H9 (cell line): ENCODE data around the gene ABCA1. TPM values are rescaled to one million over a fixed set of nuclear protein-coding genes. Genes with fewer than 3 reads are reported as not detected.

Experiments used
- DNase-seq: peaks from one replicate; pipeline ENCODE4 v3.0.0-alpha.2; 2017
- H2AFZ ChIP-seq: one replicate; pipeline ENCODE4 v1.6.1; 2013; ENCODE audit warnings: mild to moderate bottlenecking, low read length, control low read depth, moderate library complexity
- H2AK5ac ChIP-seq: 2 replicates; pipeline ENCODE4 v1.6.1; 2013; ENCODE audit warnings: low read length, control low read depth, mixed read lengths; ENCODE audit not compliant: insufficient read length
- H2BK120ac ChIP-seq: one replicate; pipeline ENCODE4 v1.6.1; 2013; ENCODE audit warnings: low read depth, mild to moderate bottlenecking, low read length, control low read depth, inconsistent platforms; ENCODE audit not compliant: poor library complexity, severe bottlenecking
- H2BK12ac ChIP-seq: 2 replicates; pipeline ENCODE4 v1.6.1; 2013; ENCODE audit warnings: low read length, control low read depth, mixed read lengths, low read depth; ENCODE audit not compliant: insufficient read length
- H2BK15ac ChIP-seq: 2 replicates; pipeline ENCODE4 v1.6.1; 2013; ENCODE audit warnings: low read depth, low read length, control low read depth
- H2BK20ac ChIP-seq: one replicate; pipeline ENCODE4 v1.6.1; 2013; ENCODE audit warnings: low read depth, mild to moderate bottlenecking, low read length, control low read depth, inconsistent platforms; ENCODE audit not compliant: poor library complexity, severe bottlenecking
- H2BK5ac ChIP-seq: 2 replicates; pipeline ENCODE4 v1.6.1; 2013; ENCODE audit warnings: low read length, control low read depth, mixed read lengths; ENCODE audit not compliant: insufficient read length
- H3K14ac ChIP-seq: 2 replicates; pipeline ENCODE4 v1.6.1; 2013; ENCODE audit warnings: low read length, control low read depth; ENCODE audit not compliant: insufficient read depth
- H3K18ac ChIP-seq: 2 replicates; pipeline ENCODE4 v1.6.1; 2013; ENCODE audit warnings: low read depth, mild to moderate bottlenecking, mixed read lengths, low read length, control low read depth; ENCODE audit not compliant: insufficient read length
- H3K23ac ChIP-seq: 2 replicates; pipeline ENCODE4 v1.6.1; 2013; ENCODE audit warnings: low read length, control low read depth, mixed read lengths, low read depth; ENCODE audit not compliant: insufficient read length
- H3K23me2 ChIP-seq: 2 replicates; pipeline ENCODE4 v1.6.1; 2013; ENCODE audit warnings: low read depth, mild to moderate bottlenecking, mixed read lengths, low read length, control low read depth; ENCODE audit not compliant: insufficient read length, poor library complexity, severe bottlenecking
- H3K27ac ChIP-seq: 2 replicates; pipeline ENCODE4 v1.5.1; 2013; ENCODE audit warnings: low read length, control low read depth, mixed read lengths, low read depth; ENCODE audit not compliant: insufficient read length
- H3K27me3 ChIP-seq: 2 replicates; pipeline ENCODE4 v1.6.1; 2013; ENCODE audit warnings: low read length, control low read depth, inconsistent platforms; ENCODE audit not compliant: insufficient read depth
- H3K4ac ChIP-seq: 2 replicates; pipeline ENCODE4 v1.6.1; 2013; ENCODE audit warnings: low read depth, mild to moderate bottlenecking, control low read depth, inconsistent platforms, low read length, moderate library complexity
- H3K4me1 ChIP-seq: 2 replicates; pipeline ENCODE4 v1.6.1; 2013; ENCODE audit warnings: low read length, control low read depth, inconsistent platforms; ENCODE audit not compliant: insufficient read depth
- H3K4me2 ChIP-seq: 2 replicates; pipeline ENCODE4 v1.6.1; 2013; ENCODE audit warnings: low read length, control low read depth, mixed read lengths; ENCODE audit not compliant: insufficient read length, insufficient read depth
- H3K56ac ChIP-seq: 2 replicates; pipeline ENCODE4 v1.6.1; 2013; ENCODE audit warnings: low read depth, mild to moderate bottlenecking, mixed read lengths, low read length, control low read depth; ENCODE audit not compliant: insufficient read length
- H3K79me1 ChIP-seq: 2 replicates; pipeline ENCODE4 v1.6.1; 2013; ENCODE audit warnings: low read depth, mild to moderate bottlenecking, moderate library complexity, low read length, control low read depth, inconsistent platforms; ENCODE audit not compliant: insufficient read depth, poor library complexity, severe bottlenecking
- H3K79me2 ChIP-seq: 2 replicates; pipeline ENCODE4 v1.6.1; 2013; ENCODE audit warnings: low read length, control low read depth, inconsistent platforms; ENCODE audit not compliant: insufficient read depth
- H3K9ac ChIP-seq: 2 replicates; pipeline ENCODE4 v1.6.1; 2013; ENCODE audit warnings: low read length, control low read depth, mixed read lengths; ENCODE audit not compliant: insufficient read length; ENCODE audit errors: extremely low read depth
- H3K9me3 ChIP-seq: one replicate; pipeline ENCODE4 v1.6.1; 2013; ENCODE audit warnings: low read depth, low read length, inconsistent platforms; ENCODE audit not compliant: control insufficient read depth
- H3T11ph ChIP-seq: one replicate; pipeline ENCODE4 v1.6.1; 2013; ENCODE audit warnings: mild to moderate bottlenecking, low read length, control low read depth, inconsistent platforms
- H4K20me1 ChIP-seq: one replicate; pipeline ENCODE4 v1.6.1; 2013; ENCODE audit not compliant: control insufficient read depth, insufficient read length, insufficient read depth
- H4K5ac ChIP-seq: 2 replicates; pipeline ENCODE4 v1.6.1; 2013; ENCODE audit warnings: low read depth, mild to moderate bottlenecking, mixed read lengths, low read length, control low read depth; ENCODE audit not compliant: insufficient read length
- H4K8ac ChIP-seq: replicated peaks from 2 replicates; pipeline ENCODE4 v1.6.1; 2013; ENCODE audit warnings: low read length, control low read depth, mixed read lengths, low read depth; ENCODE audit not compliant: insufficient read length
- H4K91ac ChIP-seq: 2 replicates; pipeline ENCODE4 v1.6.1; 2013; ENCODE audit warnings: low read depth, mild to moderate bottlenecking, moderate library complexity, mixed read lengths, low read length, control low read depth; ENCODE audit not compliant: insufficient read length
- H3K27ac Mint-ChIP-seq, 3 experiments: 2 replicates in 2 of 3; 3 replicates in 1 of 3; pipeline ENCODE4 v1.8.0; 2020 to 2021; ENCODE audit warnings: mixed read lengths in 3 of 3, mild to moderate bottlenecking in 1 of 3, moderate library complexity in 1 of 3
- H3K27me3 Mint-ChIP-seq: 2 replicates; pipeline ENCODE4 v1.8.0; 2021; ENCODE audit warnings: low read depth, mild to moderate bottlenecking, moderate library complexity, mixed read lengths
- H3K36me3 Mint-ChIP-seq, 3 experiments: 2 replicates in 2 of 3; 3 replicates in 1 of 3; pipeline ENCODE4 v1.8.0; 2020 to 2021; ENCODE audit warnings: low read depth in 3 of 3, mixed read lengths in 3 of 3; ENCODE audit not compliant: insufficient read depth in 1 of 3
- H3K4me1 Mint-ChIP-seq, 2 experiments: 2 replicates each; pipeline ENCODE4 v1.8.0; 2020; ENCODE audit warnings: mixed read lengths in 2 of 2
- H3K4me3 Mint-ChIP-seq, 2 experiments: 2 replicates in 1 of 2; 3 replicates in 1 of 2; pipeline ENCODE4 v1.8.0; 2020 to 2021; ENCODE audit warnings: mild to moderate bottlenecking in 2 of 2, mixed read lengths in 2 of 2, moderate library complexity in 1 of 2
- H3K9me3 Mint-ChIP-seq, 2 experiments: 2 replicates in 1 of 2; 3 replicates in 1 of 2; pipeline ENCODE4 v1.8.0; 2020; ENCODE audit warnings: mild to moderate bottlenecking in 2 of 2, mixed read lengths in 2 of 2, moderate library complexity in 1 of 2
- CTCF ChIP-seq: fragments of 200-600 bp; sonication (generic); conservative IDR thresholded peaks from 3 replicates; pipeline ENCODE4 v1.8.0; 2021; ENCODE audit warnings: antibody characterized with exemption, mild to moderate bottlenecking
- WGBS: extraction: QIAGEN DNeasy Blood & Tissue Kit; methylation state at CpG from one replicate; pipeline ENCODE4 v1.1.7; 2013; ENCODE audit warnings: missing lambda C conversion rate, low lambda C conversion rate, mixed read lengths; ENCODE audit not compliant: insufficient read length; ENCODE audit errors: extremely low coverage; 5-methylcytosine and 5-hydroxymethylcytosine counted together
- total RNA-seq: library from RNA; stranded (reverse); gene quantifications from 2 replicates; pipeline ENCODE4 v1.2.1, GENCODE V29; 2021

Gene ABCA1
- total RNA-seq, 1 experiment from 2014 or later: 16.6 TPM

- Histone ChIP-seq H3K14ac (no peak overlapping the region), H3K27me3 (no peaks in the 10 kb centered on the region), H4K5ac (no peak overlapping the region), H3K18ac (no peak overlapping the region), H4K8ac (no peak overlapping the region), H2BK5ac (no peak overlapping the region), H2AFZ (no peak overlapping the region), H2BK12ac (no peak overlapping the region), H3K4ac (no peak overlapping the region), H4K91ac (no peak overlapping the region), H3K23ac (no peak overlapping the region), H3K4me2 (no peak overlapping the region), H3T11ph (no peak overlapping the region), H2BK20ac (no peak overlapping the region), H3K27ac (no peak overlapping the region), H3K23me2 (no peaks in the 10 kb centered on the region), H3K79me2 (no peaks in the 10 kb centered on the region), H3K56ac (no peak overlapping the region), H2AK5ac (no peak overlapping the region), H3K9ac (no peak overlapping the region), H2BK15ac (no peak overlapping the region), H2BK120ac (no peak overlapping the region), H4K20me1 (no peaks in the 10 kb centered on the region), H3K4me1 (no peaks in the 10 kb centered on the region), H3K79me1 (no peaks in the 10 kb centered on the region), H3K9me3 (no peaks in the 10 kb centered on the region)
- Mint-ChIP-seq H3K9me3 (no peaks in the 10 kb centered on the region), H3K27me3 (no peaks in the 10 kb centered on the region), H3K36me3 (no peaks in the 10 kb centered on the region; a peak in 1 of 7 replicates), H3K4me1 (peaks cover 0 to 6% of the 10 kb centered on the region in 2 experiments; a peak in 2 of 4 replicates), H3K27ac (no peak overlapping the region), H3K4me3 (no peak overlapping the region)
- no peak for TF ChIP-seq CTCF
- no CpG with 5 or more reads among the region's 3 CpGs for WGBS
- DNase-seq: no peak
Observed at GRCh38 chr9:104948277-104948676, 20.3 kb upstream of the ABCA1 start.
